GM12878 (cell line): Measurements from ENCODE around the gene TMSB4X. TPM values are rescaled to one million over a fixed set of nuclear protein-coding genes. Genes with fewer than 3 reads are reported as not detected.

Source experiments
- BACH1 ChIP-seq: fragments of 450-650 bp; IDR thresholded peaks from 2 replicates; pipeline ENCODE4 v1.6.1; 2017; ENCODE audit warnings: mild to moderate bottlenecking, borderline replicate concordance
- BCL11A ChIP-seq: IDR thresholded peaks from 2 replicates; pipeline ENCODE4 v1.6.1; 2011; ENCODE audit warnings: low read depth, low read length
- CEBPB ChIP-seq, 2 experiments: fragments of 150-350 bp in 1 of 2; IDR thresholded peaks; 2 replicates each; pipeline ENCODE4 v1.6.1; 2012 to 2014; ENCODE audit warnings: low read depth in 2 of 2, low read length in 2 of 2, borderline replicate concordance in 1 of 2, inconsistent platforms in 1 of 2
- CTCF ChIP-seq, 3 experiments: IDR thresholded peaks in 2 of 3; conservative IDR thresholded peaks in 1 of 3; 2 replicates each; pipeline ENCODE4 v1.5.1; 2011; ENCODE audit warnings: low read depth in 3 of 3, low read length in 3 of 3, mild to moderate bottlenecking in 3 of 3, control low read depth in 2 of 3, moderate library complexity in 2 of 3, inconsistent platforms in 1 of 3, mixed read lengths in 1 of 3; ENCODE audit not compliant: control insufficient read depth in 2 of 3, insufficient read depth in 1 of 3; ENCODE audit errors: extremely low read depth in 1 of 3
- EP300 ChIP-seq, 2 experiments: fragments of 150-350 bp in 1 of 2; IDR thresholded peaks; 2 replicates each; pipeline ENCODE4 v1.6.1; 2011 to 2012; ENCODE audit warnings: low read depth in 2 of 2, low read length in 2 of 2, borderline replicate concordance in 1 of 2, improper control_type of control experiment in 1 of 2, inconsistent platforms in 1 of 2; ENCODE audit not compliant: control insufficient read depth in 1 of 2
- GABPA ChIP-seq: IDR thresholded peaks from 2 replicates; pipeline ENCODE4 v1.6.1; 2014; ENCODE audit warnings: antibody characterized with exemption, low read depth, mild to moderate bottlenecking, inconsistent platforms
- GATAD2B ChIP-seq: fragments of 450-650 bp; conservative IDR thresholded peaks from 2 replicates; pipeline ENCODE4 v1.6.1; 2017; ENCODE audit warnings: low read depth, mild to moderate bottlenecking, moderate library complexity
- IKZF1 ChIP-seq: fragments of 450-650 bp; conservative IDR thresholded peaks from 2 replicates; pipeline ENCODE4 v1.6.1; 2017; ENCODE audit warnings: antibody characterized with exemption, mild to moderate bottlenecking
- KLF5 ChIP-seq: fragments of 450-650 bp; IDR thresholded peaks from 2 replicates; pipeline ENCODE4 v1.6.1; 2014; ENCODE audit warnings: mild to moderate bottlenecking; ENCODE audit not compliant: partially characterized antibody
- MTA2 ChIP-seq: fragments of 450-650 bp; IDR thresholded peaks from 2 replicates; pipeline ENCODE4 v1.6.1; 2016; ENCODE audit warnings: low read depth, mild to moderate bottlenecking, moderate library complexity
- NFIC ChIP-seq: IDR thresholded peaks from 2 replicates; pipeline ENCODE4 v1.6.1; 2012; ENCODE audit warnings: low read depth, mild to moderate bottlenecking, inconsistent platforms, low read length, moderate library complexity
- NR2F1 ChIP-seq: fragments of 450-650 bp; conservative IDR thresholded peaks from 2 replicates; pipeline ENCODE4 v1.6.1; 2017; ENCODE audit warnings: mild to moderate bottlenecking
- PAX8 ChIP-seq: fragments of 450-650 bp; IDR thresholded peaks from 2 replicates; pipeline ENCODE4 v1.6.1; 2017; ENCODE audit warnings: mild to moderate bottlenecking, moderate library complexity
- SKIL ChIP-seq: fragments of 450-650 bp; IDR thresholded peaks from 2 replicates; pipeline ENCODE4 v1.6.1; 2017; ENCODE audit warnings: mild to moderate bottlenecking, low read depth, inconsistent platforms; ENCODE audit not compliant: poor library complexity, severe bottlenecking
- SPI1 ChIP-seq: IDR thresholded peaks from 2 replicates; pipeline ENCODE4 v1.6.1; 2011; ENCODE audit warnings: low read depth, mild to moderate bottlenecking, low read length, moderate library complexity, borderline replicate concordance; ENCODE audit not compliant: insufficient read depth
- ZNF687 ChIP-seq: fragments of 450-650 bp; IDR thresholded peaks from 2 replicates; pipeline ENCODE4 v1.6.1; 2017; ENCODE audit warnings: mild to moderate bottlenecking, moderate library complexity
- polyA plus RNA-seq, 11 experiments: library from polyadenylated mRNA; depleted of rRNA in 4 of 11; unstranded in 6 of 11; stranded (reverse) in 5 of 11; fragments of >200 nt; fragmentation: Nextera tagmentation in 4 of 11; fragmentation: Illumina TruSeq in 1 of 11; extraction: Ambion mirVana in 4 of 11; extraction: Trizol in 1 of 11; gene quantifications; 1 replicate in 1 of 11; 2 replicates in 10 of 11; pipeline versions ENCODE4 v1.2.1 to v1.2.3, GENCODE V29; 2011 to 2016; ENCODE audit warnings: inconsistent platforms in 2 of 11, missing spikeins in 2 of 11, low read depth in 1 of 11
- total RNA-seq, 4 experiments: library from RNA; depleted of rRNA in 3 of 4; stranded (reverse); fragments of >200 nt in 3 of 4; fragmentation: Illumina TruSeq in 1 of 4; extraction: Trizol in 1 of 4; gene quantifications; 2 replicates each; pipeline versions ENCODE4 v1.2.1 to v1.2.3, GENCODE V29; 2013 to 2021

The TMSB4X gene
- total and polyA plus RNA-seq, 10 of the 15 experiments (the other 5 are each of a cell fraction or from before 2014, with no cell fraction given): 13,924 to 37,234 (median 23,705) TPM

- TF ChIP-seq SPI1 (peak; percentile 73; the same call in 1 of the 2 replicates), CEBPB (IDR thresholded peaks at IDR 0.05; ENCODE audit: borderline replicate concordance in 1 of 2, low read depth in 2 of 2, low read length in 2 of 2) (no peak; a peak in 1 of 4 replicates), SKIL (peak; percentile 76), PAX8 (no peak), NFIC (peak; percentile 70), GABPA (no peak), EP300 (IDR thresholded peaks at IDR 0.05; ENCODE audit: borderline replicate concordance in 1 of 2, control insufficient read depth in 1 of 2, low read depth in 2 of 2, low read length in 2 of 2) (0 out of 4 replicates have a peak, but pooled peaks of 1 of the 2 experiments have one; percentile 2), BCL11A (peak; percentile 48; the same call in 1 of the 2 replicates), NR2F1 (0 out of 2 replicates have a peak, but pooled peaks have one; percentile 32), IKZF1 (peak; percentile 90), ZNF687 (peak; percentile 71), GATAD2B (peak; percentile 50; the same call in 1 of the 2 replicates), CTCF (IDR thresholded peaks at IDR 0.05 in 2 of 3, conservative IDR thresholded peaks at IDR 0.05 in 1 of 3; ENCODE audit: control insufficient read depth in 2 of 3, extremely low read depth in 1 of 3, insufficient read depth in 1 of 3, low read depth in 3 of 3, low read length in 3 of 3) (no peak), BACH1 (no peak), KLF5 (no peak), MTA2 (peak; percentile 70; the same call in 1 of the 2 replicates)
Measured at GRCh38 chrX:13013363-13014110, 38.6 kb downstream of the TMSB4X start (continued).
